HFFc6 (cell line): Measurements from ENCODE around the gene TBX19. TPM values are rescaled to one million over a fixed set of nuclear protein-coding genes. Genes with fewer than 3 reads are reported as not detected.

ENCODE experiments used
- DNase-seq: peaks from one replicate; pipeline ENCODE4 v3.0.0-alpha.2; 2018
- H3K27ac Mint-ChIP-seq: 2 replicates; pipeline ENCODE4 v1.8.0; 2020; ENCODE audit warnings: mild to moderate bottlenecking, mixed read lengths
- H3K27me3 Mint-ChIP-seq: 2 replicates; pipeline ENCODE4 v1.8.0; 2021; ENCODE audit warnings: mild to moderate bottlenecking, moderate library complexity, mixed read lengths; ENCODE audit not compliant: insufficient read depth
- H3K36me3 Mint-ChIP-seq: 2 replicates; pipeline ENCODE4 v1.8.0; 2021; ENCODE audit warnings: low read depth, mixed read lengths
- H3K4me1 Mint-ChIP-seq: 2 replicates; pipeline ENCODE4 v1.8.0; 2020; ENCODE audit warnings: low read depth, mixed read lengths
- H3K4me3 Mint-ChIP-seq: 2 replicates; pipeline ENCODE4 v1.8.0; 2020; ENCODE audit warnings: mild to moderate bottlenecking, moderate library complexity, mixed read lengths
- H3K9me3 Mint-ChIP-seq: 2 replicates; pipeline ENCODE4 v1.8.0; 2020; ENCODE audit warnings: mild to moderate bottlenecking, mixed read lengths
- CTCF ChIP-seq: fragments of 200-600 bp; sonication (generic); IDR thresholded peaks from 2 replicates; pipeline ENCODE4 v1.5.0; 2021; ENCODE audit warnings: antibody characterized with exemption, mild to moderate bottlenecking
- total RNA-seq, 6 experiments: library from RNA; stranded (reverse); fragmentation: NEBNext Ultra II Directional; extraction: Animal tissue kit (Norgen Biotek cat#: 25700); gene quantifications; 2 replicates in 1 of 6; 3 replicates in 5 of 6; pipeline ENCODE4 v1.2.3, GENCODE V29; 2021

Gene TBX19
- total RNA-seq, 6 experiments from 2014 or later: 0.41 to 0.57 (median 0.49) TPM

GRCh38 chr1:168361252-168361651 lies 80.6 kb downstream of the TBX19 start:
- Mint-ChIP-seq H3K4me1 (peaks cover 10% of the 10 kb centered on the region; the same call in 1 of the 2 replicates), H3K9me3 (no peaks in the 10 kb centered on the region), H3K27ac (no peak overlapping the region), H3K4me3 (no peak overlapping the region), H3K36me3 (no peaks in the 10 kb centered on the region), H3K27me3 (peaks cover 14% of the 10 kb centered on the region)
- DNase-seq: no peak
- no peak for TF ChIP-seq CTCF

DNA sequence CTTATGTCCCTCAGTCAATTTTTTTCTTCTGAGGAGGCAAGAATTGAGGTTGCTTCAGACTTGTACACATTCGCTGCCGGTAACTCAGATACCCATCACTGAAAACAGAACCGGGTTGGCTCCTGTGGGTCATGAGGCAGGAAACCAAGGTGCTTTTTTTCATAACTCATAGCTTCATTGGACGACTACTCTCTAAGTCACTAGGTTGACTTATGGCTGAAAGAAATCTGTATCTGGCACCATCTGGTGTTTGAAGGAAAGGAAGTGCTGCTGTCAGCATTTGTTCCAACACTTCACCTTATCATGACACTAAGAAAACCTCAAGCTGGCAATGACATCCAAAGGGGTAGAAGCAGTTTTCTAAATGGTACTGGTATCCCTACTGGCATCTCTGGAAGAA lies 82.3 kb downstream of the TBX19 start:
- Mint-ChIP-seq H3K27ac (no peak overlapping the region), H3K4me3 (no peak overlapping the region), H3K9me3 (no peaks in the 10 kb centered on the region), H3K27me3 (peaks cover 18% of the 10 kb centered on the region), H3K36me3 (no peaks in the 10 kb centered on the region), H3K4me1 (peaks cover 10% of the 10 kb centered on the region; the same call in 1 of the 2 replicates)
- TF ChIP-seq CTCF: no peak
- DNase-seq: no peak

Other genes with a start within 250 kb of the TBX19 start
- 10 to 100 TPM in 5 of 6 experiments, 1 to 10 TPM in 1; 9.3 to 14.5 (median 13.2) TPM for gene GPR161, start 143.9 kb upstream of the TBX19 start, total RNA-seq
- gene TIPRL, start 101.9 kb upstream of the TBX19 start, total RNA-seq: 10 to 100 TPM; 38.8 to 46.2 (median 44.2) TPM
- gene SFT2D2, start 54.9 kb upstream of the TBX19 start, total RNA-seq: 10 to 100 TPM; 54.7 to 62.2 (median 57.8) TPM